Cardiac muscle cell (in vitro differentiated cells and primary cell): Measurements from ENCODE around the gene CCDC183. TPM values are rescaled to one million over a fixed set of nuclear protein-coding genes. Genes with fewer than 3 reads are reported as not detected.
A peak's percentile ranks its signal among the peaks of the same experiment; 100 is the strongest.

Source experiments
- DNase-seq, 2 donors: peaks; one replicate each; pipeline versions ENCODE4 v3.0.0 to v3.0.0-alpha.2; 2010 to 2017; ENCODE audit warnings: low read depth in 1 of 2, low spot score in 1 of 2
- H3K27ac ChIP-seq: fragments of 200-600 bp; sonication (generic); 2 replicates; pipeline ENCODE4 v1.5.1; 2016
- H3K27me3 ChIP-seq: fragments of 200-600 bp; sonication (generic); 2 replicates; pipeline ENCODE4 v1.6.0; 2016; ENCODE audit warnings: control low read depth
- H3K36me3 ChIP-seq: fragments of 200-600 bp; sonication (generic); 2 replicates; pipeline ENCODE4 v1.5.1; 2016; ENCODE audit warnings: control low read depth
- H3K4me1 ChIP-seq: fragments of 200-600 bp; sonication (generic); 2 replicates; pipeline ENCODE4 v1.8.1; 2017; ENCODE audit warnings: low read depth, mild to moderate bottlenecking, mixed run types
- H3K4me3 ChIP-seq: fragments of 200-600 bp; sonication (generic); 2 replicates; pipeline ENCODE4 v1.5.1; 2016; ENCODE audit warnings: mild to moderate bottlenecking
- H3K9me3 ChIP-seq: fragments of 200-600 bp; sonication (generic); 2 replicates; pipeline ENCODE4 v1.5.1; 2017; ENCODE audit warnings: low read depth, mild to moderate bottlenecking, control low read depth
- CTCF ChIP-seq: IDR thresholded peaks from 2 replicates; pipeline ENCODE4 v1.5.1; 2012; ENCODE audit warnings: low read depth, mild to moderate bottlenecking, low read length
- polyA plus RNA-seq: library from polyadenylated mRNA; unstranded; fragments of >200 nt; fragmentation: Nextera tagmentation; extraction: Ambion mirVana; gene quantifications from 2 replicates; pipeline ENCODE4 v1.2.1, GENCODE V29; 2016
- total RNA-seq: library from RNA; depleted of rRNA; stranded (reverse); fragments of >200 nt; gene quantifications from 2 replicates; pipeline ENCODE4 v1.2.3, GENCODE V29; 2016

Gene CCDC183
- total and polyA plus RNA-seq, 2 experiments from 2014 or later: 43.1 to 49.3 TPM

DNA sequence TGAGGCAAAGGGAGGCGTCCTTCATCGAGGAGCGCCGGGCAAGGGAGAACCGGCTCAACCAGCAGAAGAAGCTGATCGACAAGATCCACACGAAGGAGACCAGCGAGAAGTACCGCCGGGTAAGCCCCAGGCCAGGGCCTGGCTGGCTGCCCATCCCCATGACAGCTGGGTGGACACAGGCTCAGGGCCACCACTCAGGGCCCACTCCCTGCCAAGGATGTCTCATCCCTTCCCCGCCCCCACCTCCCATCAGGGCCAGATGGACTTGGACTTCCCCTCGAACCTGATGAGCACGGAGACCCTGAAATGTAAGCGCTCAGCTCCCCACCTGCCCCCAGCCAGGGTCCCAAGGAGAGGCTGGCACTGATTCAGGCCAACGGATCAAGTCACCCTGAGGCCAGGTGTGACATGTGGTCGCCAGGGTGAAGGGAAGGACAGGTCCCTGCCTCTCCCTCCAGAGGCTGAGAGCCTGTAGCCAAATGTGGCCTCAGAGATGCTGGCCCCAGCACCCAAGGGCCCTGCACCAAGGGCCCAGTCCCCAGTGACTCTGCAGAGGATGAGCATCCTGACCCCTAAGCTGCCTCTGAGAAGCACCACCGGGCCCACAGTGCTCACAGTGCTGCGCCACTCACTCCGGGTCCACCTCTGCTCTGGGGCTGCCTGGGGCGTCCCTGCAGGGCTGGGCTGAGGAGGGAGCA, 8.5 kb downstream of the CCDC183 start:
- H3K27ac ChIP-seq: no peak overlapping the region
- peaks cover 15% of the 10 kb centered on the region for H3K4me1 ChIP-seq
- no peaks in the 10 kb centered on the region for H3K36me3 ChIP-seq
- no peak overlapping the region for H3K4me3 ChIP-seq
- H3K9me3 ChIP-seq: no peaks in the 10 kb centered on the region
- no peak for TF ChIP-seq CTCF
- no peak for DNase-seq
- no peaks in the 10 kb centered on the region for H3K27me3 ChIP-seq

DNA sequence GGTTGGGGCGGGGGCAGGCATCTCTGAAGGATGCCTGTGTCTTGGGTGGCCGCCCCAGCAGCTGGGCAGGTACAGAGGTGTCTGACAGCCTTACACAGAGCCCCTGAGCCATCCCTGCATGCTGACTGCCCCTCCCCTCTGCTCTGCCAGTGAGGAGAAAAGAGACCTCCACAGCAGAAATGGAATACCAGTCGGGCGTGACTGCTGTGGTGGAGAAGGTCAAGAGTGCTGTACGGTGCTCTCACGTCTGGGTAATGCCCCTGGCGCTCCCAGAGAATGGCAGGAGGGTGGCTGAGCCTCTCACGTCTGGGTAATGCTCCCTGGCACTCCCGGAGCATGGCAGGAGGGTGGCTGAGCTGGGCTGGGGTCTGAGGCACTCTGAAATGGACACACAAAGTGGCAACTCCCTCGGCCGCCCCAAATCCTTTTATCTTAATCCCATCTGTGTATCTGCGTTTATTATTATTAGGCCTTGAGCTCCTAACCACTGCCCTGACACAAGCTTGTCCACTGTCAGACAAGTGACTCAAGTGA, 9.1 kb downstream of the CCDC183 start:
- Histone ChIP-seq H3K9me3 (no peaks in the 10 kb centered on the region), H3K36me3 (no peaks in the 10 kb centered on the region)

GRCh38 chr9:136806067-136806466, 9.9 kb downstream of the CCDC183 start:
- H3K4me1 ChIP-seq: peaks cover 27% of the 10 kb centered on the region
- no peak for TF ChIP-seq CTCF
- DNase-seq: no peak

More for the DNA sequence above, 9.1 kb downstream of the CCDC183 start:
- Histone ChIP-seq H3K27me3 (no peaks in the 10 kb centered on the region), H3K4me3 (no peak overlapping the region), H3K4me1 (peaks cover 21% of the 10 kb centered on the region), H3K27ac (no peak overlapping the region)
- no peak for DNase-seq
- no peak for TF ChIP-seq CTCF

DNA sequence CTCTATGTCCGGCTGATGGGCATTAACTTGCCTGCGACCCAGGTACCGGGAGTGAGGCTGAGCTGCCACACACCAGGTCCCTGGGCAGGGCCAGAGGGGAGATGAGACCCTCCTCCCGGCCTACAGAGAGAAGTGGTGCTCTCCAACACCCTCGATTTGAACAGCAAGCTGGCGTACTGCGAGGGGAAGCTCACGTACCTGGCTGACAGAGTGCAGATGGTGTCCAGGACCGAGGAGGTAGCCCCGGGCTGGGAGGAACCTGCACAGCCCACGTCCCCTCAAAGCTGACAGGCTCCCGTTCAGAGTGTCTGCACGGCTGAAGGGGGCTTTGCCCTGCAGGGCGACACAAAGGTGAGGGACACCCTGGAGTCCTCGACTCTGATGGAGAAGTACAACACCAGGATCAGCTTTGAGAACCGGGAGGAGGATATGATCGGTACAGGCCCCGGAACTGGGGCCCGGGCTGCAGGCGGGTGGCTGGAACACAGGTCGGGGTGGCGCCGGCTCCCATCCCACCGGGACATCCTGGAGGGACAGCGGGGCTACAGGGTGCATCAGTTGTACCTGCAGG, 10.6 kb downstream of the CCDC183 start:
- DNase-seq: no peak
- H3K27ac ChIP-seq: peak overlapping the region; percentile 99
- no peaks in the 10 kb centered on the region for H3K36me3 ChIP-seq
- H3K4me1 ChIP-seq: peaks cover 23% of the 10 kb centered on the region
- peak overlapping the region; percentile 100 for H3K4me3 ChIP-seq
- no peaks in the 10 kb centered on the region for H3K9me3 ChIP-seq
- no peak for TF ChIP-seq CTCF
- no peaks in the 10 kb centered on the region for H3K27me3 ChIP-seq

More at GRCh38 chr9:136806067-136806466, 9.9 kb downstream of the CCDC183 start:
- H3K27me3 ChIP-seq: no peaks in the 10 kb centered on the region
- no peak overlapping the region for H3K27ac ChIP-seq
- H3K36me3 ChIP-seq: no peaks in the 10 kb centered on the region
- no peak overlapping the region for H3K4me3 ChIP-seq
- no peaks in the 10 kb centered on the region for H3K9me3 ChIP-seq

GRCh38 chr9:136807281-136808074, 11.3 kb downstream of the CCDC183 start, which contains the start of gene RABL6:
RABL6 (plus strand) TSS chr9:136807948; CDS start chr9:136808197, 249 bp downstream.
- TF ChIP-seq CTCF: no peak
- peaks cover 23% of the 10 kb centered on the region for H3K4me1 ChIP-seq
- H3K27ac ChIP-seq: peak within 1 kb of the TSS; percentile 99

More at GRCh38 chr9:136807281-136808074, 11.3 kb downstream of the CCDC183 start, which contains the start of gene RABL6:
- no peaks in the 10 kb centered on the region for H3K27me3 ChIP-seq
- peak within 1 kb of the TSS; percentile 100 for H3K4me3 ChIP-seq
- DNase-seq: peak; percentile 75 to 88
- no peaks in the 10 kb centered on the region for H3K9me3 ChIP-seq
- H3K36me3 ChIP-seq: no peaks in the 10 kb centered on the region
